Measurements from ENCODE around the gene HS3ST4. TPM values are rescaled to one million over a fixed set of nuclear protein-coding genes. Genes with fewer than 3 reads are reported as not detected.

HS3ST4 gene
- total and polyA plus RNA-seq, 2 donors from 2014 or later, result not detected

DNA sequence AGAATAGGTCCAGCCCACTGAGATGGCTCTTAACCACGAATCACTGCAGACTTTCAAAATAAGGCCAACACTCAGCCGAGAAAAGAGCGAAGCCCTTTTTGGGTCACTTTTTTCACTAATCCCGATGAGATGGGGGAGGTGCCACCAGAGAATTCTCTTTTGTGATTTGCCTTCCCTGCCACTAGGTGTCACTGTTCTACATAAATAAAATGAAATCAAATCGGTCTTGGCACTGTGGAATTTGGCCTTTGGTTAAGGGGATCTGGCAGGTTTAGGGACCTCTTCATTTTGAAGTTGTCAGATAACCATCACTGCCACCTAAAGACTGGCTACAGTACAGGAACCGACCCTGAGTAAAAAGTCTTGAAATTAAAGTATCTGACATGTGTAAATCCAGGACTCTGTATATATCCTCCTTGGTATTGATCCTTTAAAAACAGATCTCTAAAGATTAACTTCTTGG is 147.0 kb downstream of the HS3ST4 start:
- Histone ChIP-seq H3K4me3 (ENCODE audit: low read length in 3 of 3) (no peak overlapping the region), H3K27me3 (ENCODE audit: control insufficient read depth, insufficient read depth, low read length) (no peaks in the 10 kb centered on the region), H3K27ac (ENCODE audit: low read depth in 2 of 2, low read length in 2 of 2) (no peak overlapping the region), H3K36me3 (ENCODE audit: control insufficient read depth in 2 of 3, insufficient read depth in 3 of 3, low read length in 3 of 3) (no peaks in the 10 kb centered on the region), H3K4me1 (ENCODE audit: control insufficient read depth in 2 of 3, insufficient read depth in 2 of 3, low read depth in 1 of 3, low read length in 3 of 3) (no peaks in the 10 kb centered on the region), H3K9ac (ENCODE audit: low read length in 3 of 3) (no peak overlapping the region), H3K9me3 (ENCODE audit: control insufficient read depth in 2 of 3, insufficient read depth in 1 of 3, low read length in 3 of 3) (no peaks in the 10 kb centered on the region)
- peak in 4 of 5 donors; percentile 43 to 86 (median 68) for DNase-seq
- TF ChIP-seq, protein P1, sequence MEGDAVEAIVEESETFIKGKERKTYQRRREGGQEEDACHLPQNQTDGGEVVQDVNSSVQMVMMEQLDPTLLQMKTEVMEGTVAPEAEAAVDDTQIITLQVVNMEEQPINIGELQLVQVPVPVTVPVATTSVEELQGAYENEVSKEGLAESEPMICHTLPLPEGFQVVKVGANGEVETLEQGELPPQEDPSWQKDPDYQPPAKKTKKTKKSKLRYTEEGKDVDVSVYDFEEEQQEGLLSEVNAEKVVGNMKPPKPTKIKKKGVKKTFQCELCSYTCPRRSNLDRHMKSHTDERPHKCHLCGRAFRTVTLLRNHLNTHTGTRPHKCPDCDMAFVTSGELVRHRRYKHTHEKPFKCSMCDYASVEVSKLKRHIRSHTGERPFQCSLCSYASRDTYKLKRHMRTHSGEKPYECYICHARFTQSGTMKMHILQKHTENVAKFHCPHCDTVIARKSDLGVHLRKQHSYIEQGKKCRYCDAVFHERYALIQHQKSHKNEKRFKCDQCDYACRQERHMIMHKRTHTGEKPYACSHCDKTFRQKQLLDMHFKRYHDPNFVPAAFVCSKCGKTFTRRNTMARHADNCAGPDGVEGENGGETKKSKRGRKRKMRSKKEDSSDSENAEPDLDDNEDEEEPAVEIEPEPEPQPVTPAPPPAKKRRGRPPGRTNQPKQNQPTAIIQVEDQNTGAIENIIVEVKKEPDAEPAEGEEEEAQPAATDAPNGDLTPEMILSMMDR (IDR thresholded peaks at IDR 0.05; ENCODE audit: borderline replicate concordance, extremely low read depth, insufficient read depth), result peak; percentile 83
- FAIRE-seq, result no peak
- intact Hi-C loops (cut with DNase I), result no loop called here

DNA sequence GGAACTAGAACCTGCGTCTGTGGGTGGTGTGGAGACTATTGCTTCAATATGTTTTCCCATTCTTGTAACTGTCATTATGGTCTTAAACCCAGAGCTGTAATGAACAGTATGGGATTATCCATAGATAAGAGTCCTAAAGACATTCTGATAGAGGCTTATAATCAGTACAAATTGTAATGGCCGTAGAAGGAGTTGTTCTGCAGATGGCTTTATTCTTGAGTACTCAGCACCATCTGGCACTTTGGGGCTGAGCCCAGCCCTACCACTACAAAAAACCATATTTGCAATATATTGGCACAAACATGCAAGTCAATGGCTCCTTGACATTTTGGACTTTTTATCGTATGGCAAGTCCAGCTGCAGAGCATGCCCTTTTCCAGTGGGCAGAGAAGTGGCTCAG is 150.0 kb downstream of the HS3ST4 start:
- Histone ChIP-seq H3K9me3 (ENCODE audit: control insufficient read depth in 2 of 3, insufficient read depth in 1 of 3, low read length in 3 of 3) (no peaks in the 10 kb centered on the region), H3K4me1 (ENCODE audit: control insufficient read depth in 2 of 3, insufficient read depth in 2 of 3, low read depth in 1 of 3, low read length in 3 of 3) (no peaks in the 10 kb centered on the region), H3K27ac (ENCODE audit: low read depth in 2 of 2, low read length in 2 of 2) (no peak overlapping the region), H3K36me3 (ENCODE audit: control insufficient read depth in 2 of 3, insufficient read depth in 3 of 3, low read length in 3 of 3) (no peaks in the 10 kb centered on the region), H3K9ac (ENCODE audit: low read length in 3 of 3) (no peak overlapping the region), H3K27me3 (ENCODE audit: control insufficient read depth, insufficient read depth, low read length) (no peaks in the 10 kb centered on the region), H3K4me3 (ENCODE audit: low read length in 3 of 3) (no peak overlapping the region)
- FAIRE-seq, result no peak
- TF ChIP-seq, protein P1 (IDR thresholded peaks at IDR 0.05; ENCODE audit: borderline replicate concordance, extremely low read depth, insufficient read depth), result no peak
- DNase-seq, result no peak
- intact Hi-C loops (cut with DNase I), result no loop called here

DNA sequence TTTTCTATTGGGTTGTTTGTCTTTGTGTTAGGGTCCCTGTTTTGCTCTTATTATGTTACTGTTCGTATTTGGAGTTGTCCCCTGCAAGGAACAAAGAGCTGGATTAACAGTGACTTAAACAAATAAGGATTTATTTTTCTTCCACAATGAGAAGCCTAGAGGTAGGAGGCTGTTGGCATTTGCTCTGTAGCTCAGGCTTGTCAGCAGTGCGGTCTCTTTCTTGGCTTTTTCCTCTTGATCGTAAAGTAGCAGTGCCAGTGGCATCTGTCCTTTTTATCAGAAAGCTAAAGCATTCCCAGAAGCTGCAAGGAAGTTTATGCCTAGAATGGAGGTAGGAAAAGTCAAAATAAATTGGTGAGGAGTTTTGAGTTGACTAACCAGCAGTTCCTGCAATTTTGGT is 154.1 kb downstream of the HS3ST4 start:
- no peaks in the 10 kb centered on the region for H3K27me3 ChIP-seq (ENCODE audit: control insufficient read depth, insufficient read depth, low read length)
- intact Hi-C loops (cut with DNase I), result no loop called here
- H3K4me1 ChIP-seq (ENCODE audit: control insufficient read depth in 2 of 3, insufficient read depth in 2 of 3, low read depth in 1 of 3, low read length in 3 of 3), result no peaks in the 10 kb centered on the region
- H3K9me3 ChIP-seq (ENCODE audit: control insufficient read depth in 2 of 3, insufficient read depth in 1 of 3, low read length in 3 of 3), result no peaks in the 10 kb centered on the region
- no peak overlapping the region for H3K9ac ChIP-seq (ENCODE audit: low read length in 3 of 3)
- no peaks in the 10 kb centered on the region for H3K36me3 ChIP-seq (ENCODE audit: control insufficient read depth in 2 of 3, insufficient read depth in 3 of 3, low read length in 3 of 3)
- no peak overlapping the region for H3K4me3 ChIP-seq (ENCODE audit: low read length in 3 of 3)
- no peak for FAIRE-seq
- TF ChIP-seq, protein P1 (IDR thresholded peaks at IDR 0.05; ENCODE audit: borderline replicate concordance, extremely low read depth, insufficient read depth), result no peak
- H3K27ac ChIP-seq (ENCODE audit: low read depth in 2 of 2, low read length in 2 of 2), result no peak overlapping the region
- DNase-seq, result no peak

DNA sequence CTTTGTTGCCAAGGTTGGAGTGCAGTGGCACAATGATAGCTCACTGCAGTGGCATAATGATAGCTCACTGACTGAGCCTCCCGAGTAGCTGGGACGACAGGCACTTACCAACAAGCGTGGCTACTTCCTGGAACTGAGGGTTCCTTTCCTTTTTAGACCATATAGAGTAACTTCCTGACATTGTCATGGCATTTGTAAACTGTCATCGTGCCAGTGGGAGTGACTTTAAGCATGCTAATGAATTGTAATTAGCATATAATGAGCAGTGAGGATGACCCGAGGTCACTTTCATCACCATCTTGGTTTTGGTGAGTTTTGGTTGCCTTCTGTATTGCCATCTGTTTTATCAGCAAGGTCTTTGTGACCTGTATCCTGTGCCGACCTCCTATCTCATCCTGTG is 162.4 kb downstream of the HS3ST4 start:
- TF ChIP-seq, protein P1 (IDR thresholded peaks at IDR 0.05; ENCODE audit: borderline replicate concordance, extremely low read depth, insufficient read depth), result no peak
- Histone ChIP-seq H3K27ac (ENCODE audit: low read depth in 2 of 2, low read length in 2 of 2) (no peak overlapping the region), H3K9me3 (ENCODE audit: control insufficient read depth in 2 of 3, insufficient read depth in 1 of 3, low read length in 3 of 3) (no peaks in the 10 kb centered on the region), H3K27me3 (ENCODE audit: control insufficient read depth, insufficient read depth, low read length) (no peaks in the 10 kb centered on the region), H3K4me3 (ENCODE audit: low read length in 3 of 3) (no peak overlapping the region), H3K9ac (ENCODE audit: low read length in 3 of 3) (no peak overlapping the region), H3K4me1 (ENCODE audit: control insufficient read depth in 2 of 3, insufficient read depth in 2 of 3, low read depth in 1 of 3, low read length in 3 of 3) (no peaks in the 10 kb centered on the region), H3K36me3 (ENCODE audit: control insufficient read depth in 2 of 3, insufficient read depth in 3 of 3, low read length in 3 of 3) (no peaks in the 10 kb centered on the region)
- intact Hi-C loops (cut with DNase I), result no loop called here
- FAIRE-seq (no peak), DNase-seq (no peak)
